ENCODE data around the gene CDK6. TPM values are rescaled to one million over a fixed set of nuclear protein-coding genes. Genes with fewer than 3 reads are reported as not detected.

CDK6 gene
- polyA plus RNA-seq, 1 donor (not counting 4 experiments of a cell fraction or from before 2014, with no cell fraction given) = 53.5 TPM

DNA sequence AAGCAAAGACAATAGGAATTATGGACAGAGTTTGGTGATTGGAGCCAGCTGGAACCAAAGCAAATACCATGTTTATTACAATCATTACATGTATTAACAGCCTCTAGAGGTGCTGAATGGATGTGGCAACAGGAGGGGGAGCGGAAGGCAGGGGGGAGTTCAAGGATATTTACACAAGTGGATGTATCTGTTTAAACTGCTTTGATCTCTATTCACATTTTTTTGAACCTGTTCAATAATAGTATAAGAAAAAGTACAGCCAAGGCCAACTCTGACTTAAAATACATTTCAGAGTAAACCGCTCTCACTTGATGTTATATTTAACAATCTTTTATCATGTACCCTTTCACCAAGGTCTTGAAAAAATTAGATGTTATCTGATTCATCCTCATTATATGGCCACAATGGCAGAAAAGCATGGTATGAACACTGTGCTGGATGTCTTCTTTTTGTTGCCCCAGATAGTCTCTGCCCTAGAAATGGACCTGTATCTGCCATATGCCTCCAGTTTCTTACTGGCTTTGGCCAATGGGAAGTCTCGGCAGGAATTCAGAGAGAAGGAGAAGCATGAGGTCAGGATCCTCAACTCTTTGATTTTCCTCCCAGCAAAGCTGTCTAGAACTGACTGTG is 158.0 kb downstream of the CDK6 start:
- Histone ChIP-seq H3K9me3 (ENCODE audit: control insufficient read depth, low read depth, low read length) (no peaks in the 10 kb centered on the region), H2AFZ (ENCODE audit: control insufficient read depth, low read length) (no peak overlapping the region), H3K4me2 (ENCODE audit: control insufficient read depth, extremely low read depth, insufficient read depth, low read depth, low read length) (no peak overlapping the region), H3K36me3 (ENCODE audit: control insufficient read depth in 2 of 2, extremely low read depth in 1 of 2, insufficient read depth in 2 of 2, low read length in 2 of 2) (peaks cover 5 to 11% of the 10 kb centered on the region in 2 experiments), H4K20me1 (ENCODE audit: control insufficient read depth, extremely low read depth, insufficient read depth, low read length) (no peaks in the 10 kb centered on the region), H3K79me2 (ENCODE audit: control insufficient read depth, insufficient read depth, low read length) (peaks cover 48% of the 10 kb centered on the region), H3K27ac (ENCODE audit: control insufficient read depth, insufficient read depth, low read length) (no peak overlapping the region), H3K4me1 (ENCODE audit: control insufficient read depth, extremely low read depth, insufficient read depth, low read length) (no peaks in the 10 kb centered on the region), H3K27me3 (ENCODE audit: control insufficient read depth, extremely low read depth, insufficient read depth, low read length) (no peaks in the 10 kb centered on the region), H3K4me3 (ENCODE audit: control insufficient read depth in 2 of 3, extremely low read depth in 1 of 3, insufficient read depth in 2 of 3, low read depth in 1 of 3, low read length in 3 of 3) (no peak overlapping the region), H3K9me1 (ENCODE audit: control insufficient read depth, extremely low read depth, insufficient read depth, low read length) (no peaks in the 10 kb centered on the region), H3K9ac (ENCODE audit: control insufficient read depth, extremely low read depth, insufficient read depth, low read length) (no peak overlapping the region)
- FAIRE-seq (no peak), DNase-seq (ENCODE audit: low read depth, low spot score) (no peak)
- dilution Hi-C loops (cut with MboI; ENCODE audit: extremely low pct_ligation_motif_present, low sequenced_read_pairs) = no loop called here
- TF ChIP-seq EZH2 (IDR thresholded peaks at IDR 0.05; ENCODE audit: low read length) (no peak), CTCF (optimal IDR thresholded peaks at IDR 0.05 in 1 of 3, IDR thresholded peaks at IDR 0.05 in 1 of 3, conservative IDR thresholded peaks at IDR 0.05 in 1 of 3; ENCODE audit: extremely low read depth in 1 of 3, insufficient read depth in 2 of 3, low read length in 3 of 3) (no peak)

DNA sequence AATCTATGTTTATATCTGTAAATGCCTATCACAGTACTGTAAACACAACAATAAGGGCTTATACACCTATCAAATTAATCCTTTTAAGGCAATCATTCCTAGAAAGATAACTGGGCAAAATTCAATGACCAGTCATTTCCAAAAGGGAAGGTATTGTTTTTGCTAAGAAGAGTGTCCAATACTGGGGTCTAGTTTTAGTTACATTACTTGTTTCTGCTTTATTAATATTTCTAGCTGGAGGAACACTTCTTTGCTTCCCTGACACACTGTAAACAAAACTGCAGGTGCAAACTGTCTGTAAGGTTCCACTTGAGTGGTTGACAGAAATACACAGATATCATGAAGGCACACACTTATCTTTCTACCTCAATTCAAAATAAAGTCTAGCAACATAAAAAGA is 162.0 kb downstream of the CDK6 start:
- no peak overlapping the region for H3K4me2 ChIP-seq (ENCODE audit: control insufficient read depth, extremely low read depth, insufficient read depth, low read depth, low read length)
- no peak overlapping the region for H3K4me3 ChIP-seq (ENCODE audit: control insufficient read depth in 2 of 3, extremely low read depth in 1 of 3, insufficient read depth in 2 of 3, low read depth in 1 of 3, low read length in 3 of 3)
- H3K9me1 ChIP-seq (ENCODE audit: control insufficient read depth, extremely low read depth, insufficient read depth, low read length) = no peaks in the 10 kb centered on the region
- no peak overlapping the region for H3K27ac ChIP-seq (ENCODE audit: control insufficient read depth, insufficient read depth, low read length)
- TF ChIP-seq CTCF (optimal IDR thresholded peaks at IDR 0.05 in 1 of 3, IDR thresholded peaks at IDR 0.05 in 1 of 3, conservative IDR thresholded peaks at IDR 0.05 in 1 of 3; ENCODE audit: extremely low read depth in 1 of 3, insufficient read depth in 2 of 3, low read length in 3 of 3) (no peak), EZH2 (IDR thresholded peaks at IDR 0.05; ENCODE audit: low read length) (no peak)
- no peaks in the 10 kb centered on the region for H3K9me3 ChIP-seq (ENCODE audit: control insufficient read depth, low read depth, low read length)
- no peak for FAIRE-seq
- H3K9ac ChIP-seq (ENCODE audit: control insufficient read depth, extremely low read depth, insufficient read depth, low read length) = no peak overlapping the region
- no peak for DNase-seq (ENCODE audit: low read depth, low spot score)
- dilution Hi-C loops (cut with MboI; ENCODE audit: extremely low pct_ligation_motif_present, low sequenced_read_pairs) = no loop called here
- no peaks in the 10 kb centered on the region for H3K27me3 ChIP-seq (ENCODE audit: control insufficient read depth, extremely low read depth, insufficient read depth, low read length)
- peaks cover 8% of the 10 kb centered on the region for H3K4me1 ChIP-seq (ENCODE audit: control insufficient read depth, extremely low read depth, insufficient read depth, low read length)
- H2AFZ ChIP-seq (ENCODE audit: control insufficient read depth, low read length) = no peak overlapping the region
- no peaks in the 10 kb centered on the region for H4K20me1 ChIP-seq (ENCODE audit: control insufficient read depth, extremely low read depth, insufficient read depth, low read length)
- H3K79me2 ChIP-seq (ENCODE audit: control insufficient read depth, insufficient read depth, low read length) = peaks cover 32% of the 10 kb centered on the region
- peaks cover 6 to 9% of the 10 kb centered on the region in 2 experiments for H3K36me3 ChIP-seq (ENCODE audit: control insufficient read depth in 2 of 2, extremely low read depth in 1 of 2, insufficient read depth in 2 of 2, low read length in 2 of 2)

Measured in keratinocyte (primary cell).